Astrocyte of the cerebellum (primary cell): Measurements from ENCODE around the gene MRPS23.

Experiments used
- DNase-seq: peaks from one replicate; pipeline ENCODE4 v3.0.0-alpha.2; 2011; ENCODE audit warnings: low read depth
- H3K4me3 ChIP-seq: 2 replicates; pipeline ENCODE4 v1.5.1; 2011; ENCODE audit warnings: mild to moderate bottlenecking, low read depth, low read length, moderate library complexity
- CTCF ChIP-seq: IDR thresholded peaks from 2 replicates; pipeline ENCODE4 v1.5.1; 2012; ENCODE audit warnings: low read length, low read depth, moderate library complexity, mild to moderate bottlenecking; ENCODE audit errors: missing control alignments
- in situ Hi-C: cut with HindIII; loops from 2 replicates; pipeline ENCODE4 v1.10.0; 2017; ENCODE audit warnings: low sequenced_read_pairs

Gene MRPS23

GRCh38 chr17:57860414-57860999 lies 10.7 kb upstream of the MRPS23 start:
- no peak overlapping the region for H3K4me3 ChIP-seq
- in situ Hi-C loops, result no loop called here

GRCh38 chr17:57859601-57860413 lies 10.0 kb upstream of the MRPS23 start:
- DNase-seq, result no peak
- no peak for TF ChIP-seq CTCF
- no peak overlapping the region for H3K4me3 ChIP-seq
- in situ Hi-C loops, result loop anchor here (5.0 kb wide), 2 partner anchors 67 to 132 kb away; no protein-coding TSS in a partner anchor

More at GRCh38 chr17:57860414-57860999, 10.7 kb upstream of the MRPS23 start:
- DNase-seq, result no peak
- TF ChIP-seq CTCF, result no peak

GRCh38 chr17:57858838-57859237 lies 9.0 kb upstream of the MRPS23 start:
- H3K4me3 ChIP-seq, result no peak overlapping the region
- no peak for TF ChIP-seq CTCF
- DNase-seq, result no peak
- in situ Hi-C loops, result loop anchor here (5.0 kb wide), 2 partner anchors 68 to 133 kb away; no protein-coding TSS in a partner anchor

GRCh38 chr17:57856792-57857620 lies 7.2 kb upstream of the MRPS23 start:
- in situ Hi-C loops, result loop anchor here (5.0 kb wide), 2 partner anchors 70 to 135 kb away; no protein-coding TSS in a partner anchor
- no peak overlapping the region for H3K4me3 ChIP-seq
- TF ChIP-seq CTCF, result no peak
- DNase-seq, result no peak

GRCh38 chr17:57855391-57856035 lies 5.7 kb upstream of the MRPS23 start:
- TF ChIP-seq CTCF, result no peak
- no peak overlapping the region for H3K4me3 ChIP-seq
- no peak for DNase-seq
- in situ Hi-C loops, result loop anchor here (5.0 kb wide), 2 partner anchors 72 to 137 kb away; no protein-coding TSS in a partner anchor

GRCh38 chr17:57853695-57854094 lies 3.9 kb upstream of the MRPS23 start:
- DNase-seq, result no peak
- in situ Hi-C loops, result no loop called here
- no peak for TF ChIP-seq CTCF
- H3K4me3 ChIP-seq, result no peak overlapping the region
